ENCODE results near the gene ZSWIM2.
"Not testable (repeated sequence)": the region's sequence is repeated elsewhere in the genome, so short reads cannot be mapped to it uniquely, and the experiment has no call there.

The ZSWIM2 gene, protein sequence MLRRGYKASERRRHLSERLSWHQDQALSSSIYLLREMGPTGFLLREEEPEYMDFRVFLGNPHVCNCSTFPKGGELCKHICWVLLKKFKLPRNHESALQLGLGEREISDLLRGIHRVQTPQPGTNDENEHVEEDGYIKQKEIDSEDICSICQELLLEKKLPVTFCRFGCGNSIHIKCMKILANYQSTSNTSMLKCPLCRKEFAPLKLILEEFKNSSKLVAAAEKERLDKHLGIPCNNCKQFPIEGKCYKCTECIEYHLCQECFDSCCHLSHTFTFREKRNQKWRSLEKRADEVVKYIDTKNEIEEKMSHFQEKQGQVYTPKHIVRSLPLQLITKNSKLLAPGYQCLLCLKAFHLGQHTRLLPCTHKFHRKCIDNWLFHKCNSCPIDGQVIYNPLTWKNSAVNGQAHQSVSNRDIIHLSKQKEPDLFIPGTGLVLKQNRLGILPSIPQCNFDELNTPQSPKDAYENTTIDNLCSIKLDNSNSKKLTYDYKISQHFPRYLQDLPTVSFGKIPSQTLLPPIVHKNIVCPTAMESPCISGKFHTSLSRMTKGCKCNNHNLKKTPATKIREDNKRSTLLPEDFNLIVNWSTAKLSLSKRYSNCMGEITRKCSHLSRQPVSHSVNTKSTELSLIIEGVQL

DNA sequence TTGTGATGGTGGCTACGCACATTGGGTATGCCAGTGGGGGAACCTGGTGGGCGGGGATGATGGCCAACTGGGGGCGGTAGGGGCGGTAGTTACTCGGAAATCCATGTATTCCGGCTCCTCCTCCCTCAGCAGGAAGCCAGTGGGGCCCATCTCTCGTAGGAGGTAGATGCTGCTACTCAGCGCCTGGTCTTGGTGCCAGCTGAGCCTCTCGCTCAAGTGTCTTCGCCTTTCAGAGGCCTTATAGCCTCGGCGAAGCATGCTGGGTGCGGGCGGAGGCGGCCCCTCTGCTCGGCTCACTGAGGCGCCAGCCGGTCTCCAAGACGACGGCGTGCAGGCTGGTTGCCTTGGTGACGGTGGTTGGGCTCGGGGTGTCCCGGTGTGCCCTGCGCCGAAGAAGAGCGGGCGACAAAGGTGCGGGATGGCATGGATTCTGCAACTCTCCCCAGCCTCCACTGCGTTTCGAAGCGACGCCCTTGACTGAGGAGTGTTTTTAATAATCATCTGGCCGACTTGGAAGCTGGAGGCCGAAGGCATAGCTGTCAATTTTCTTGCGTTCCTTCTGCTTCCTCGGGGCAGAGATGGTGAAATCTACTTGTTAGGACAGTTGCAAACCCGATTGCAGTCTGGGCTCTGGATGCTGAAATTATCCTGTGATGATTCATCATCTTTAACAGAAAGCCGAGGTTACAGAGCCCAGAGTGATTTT, at the start of gene ZSWIM2:
Gene ZSWIM2 (minus strand): TSS at position 298 of the 706 bp plus-strand sequence. CDS start 40 bp downstream, at position 258.
- no peak for DNase-seq (ENCODE audit: low read depth)

DNA sequence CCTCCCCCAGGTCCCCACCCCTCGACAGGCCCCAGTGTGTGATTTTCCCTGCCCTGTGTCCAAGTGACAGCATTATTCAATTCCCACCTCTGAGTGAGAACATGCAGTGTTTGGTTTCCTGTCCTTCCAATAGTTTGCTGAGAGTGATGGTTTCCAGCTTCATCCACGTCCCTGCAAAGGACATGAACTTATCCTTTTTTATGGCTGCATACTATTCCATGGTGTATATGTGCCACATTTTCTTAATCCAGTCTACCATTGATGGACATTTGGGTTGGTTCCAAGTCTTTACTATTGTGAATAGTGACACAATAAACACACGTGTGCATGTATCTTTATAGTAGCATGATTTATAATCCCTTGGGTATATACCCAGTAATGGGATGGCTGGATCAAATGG, 47.2 kb upstream of the ZSWIM2 start:
- DNase-seq (ENCODE audit: low read depth): not testable (repeated sequence)

DNA sequence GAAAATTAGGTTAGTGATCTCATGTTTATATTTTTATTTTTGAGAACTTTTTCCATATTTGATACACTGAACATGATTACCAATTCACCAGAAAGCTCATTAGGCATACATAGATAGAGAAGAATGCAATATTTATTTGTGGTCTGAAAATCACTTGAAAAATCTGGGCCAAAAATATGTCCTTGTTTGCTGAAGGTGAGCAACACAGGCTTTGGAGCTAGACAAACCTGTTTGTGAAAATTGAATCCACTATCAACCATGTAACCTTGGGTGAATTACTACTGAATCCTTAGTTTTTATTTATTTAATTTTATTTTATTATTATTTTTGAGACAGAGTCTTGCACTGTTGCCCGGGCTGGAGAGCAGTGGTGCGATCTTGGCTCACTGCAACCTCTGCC, 46.5 kb upstream of the ZSWIM2 start:
- DNase-seq (ENCODE audit: low read depth): no peak

DNA sequence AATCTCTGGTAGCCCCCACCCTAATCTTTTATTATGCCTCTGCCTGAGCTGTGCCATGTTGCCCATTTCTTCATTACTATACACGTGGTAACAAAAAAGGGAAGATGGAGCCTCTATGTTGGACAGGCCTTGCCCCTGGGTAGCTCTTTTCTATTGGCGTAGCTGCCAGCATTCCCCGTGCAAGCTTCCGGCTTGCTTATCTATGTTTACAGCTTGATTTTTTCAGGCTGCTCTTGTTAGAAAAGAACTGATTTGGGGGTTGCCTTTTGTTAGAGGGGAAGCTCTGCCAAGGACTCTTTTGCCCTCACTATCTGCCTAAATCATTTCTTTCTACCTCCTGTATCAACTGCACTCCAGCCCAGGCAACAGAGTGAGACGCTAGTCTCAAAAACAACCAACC, 45.5 kb upstream of the ZSWIM2 start:
- no peak for DNase-seq (ENCODE audit: low read depth)

DNA sequence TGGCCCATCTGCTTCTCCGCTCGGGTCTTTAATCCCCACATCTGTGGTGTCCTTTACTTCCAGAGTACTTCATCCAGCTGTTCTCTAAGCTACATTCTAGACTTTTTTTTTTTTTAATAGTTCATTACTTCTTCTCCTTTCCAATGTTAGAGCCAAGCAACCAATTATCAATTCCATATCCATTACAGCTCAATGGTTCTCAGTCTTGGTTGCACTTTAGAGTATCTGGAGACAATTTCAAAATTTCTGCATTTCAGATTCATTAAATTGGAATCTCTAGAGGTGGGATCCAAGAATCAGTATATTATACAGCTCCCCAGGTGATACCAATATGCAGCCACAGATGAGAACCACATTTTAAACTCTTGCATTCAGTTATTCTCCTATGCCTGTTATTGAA, 43.9 kb upstream of the ZSWIM2 start:
- DNase-seq (ENCODE audit: low read depth): no peak

DNA sequence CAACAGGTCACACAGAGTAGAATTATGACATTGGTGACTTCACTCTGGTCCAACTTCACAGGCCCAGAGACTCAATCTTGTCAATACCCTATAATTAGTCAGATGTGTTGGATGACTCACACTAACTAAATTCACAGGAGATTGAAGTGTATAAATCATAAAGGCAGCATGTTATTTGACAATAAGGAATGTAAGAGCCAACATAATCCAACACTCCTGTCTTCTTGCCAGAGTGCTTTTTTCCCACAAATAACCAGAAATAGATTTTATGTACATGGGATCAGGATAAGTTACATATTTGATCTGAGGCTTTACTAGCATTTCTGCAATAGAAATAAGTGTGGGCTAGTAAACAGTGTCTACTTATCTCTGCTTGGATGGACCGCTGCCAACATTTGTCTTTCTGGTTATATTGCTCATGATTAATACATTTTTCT, 42.2 kb upstream of the ZSWIM2 start:
- DNase-seq (ENCODE audit: low read depth): no peak

DNA sequence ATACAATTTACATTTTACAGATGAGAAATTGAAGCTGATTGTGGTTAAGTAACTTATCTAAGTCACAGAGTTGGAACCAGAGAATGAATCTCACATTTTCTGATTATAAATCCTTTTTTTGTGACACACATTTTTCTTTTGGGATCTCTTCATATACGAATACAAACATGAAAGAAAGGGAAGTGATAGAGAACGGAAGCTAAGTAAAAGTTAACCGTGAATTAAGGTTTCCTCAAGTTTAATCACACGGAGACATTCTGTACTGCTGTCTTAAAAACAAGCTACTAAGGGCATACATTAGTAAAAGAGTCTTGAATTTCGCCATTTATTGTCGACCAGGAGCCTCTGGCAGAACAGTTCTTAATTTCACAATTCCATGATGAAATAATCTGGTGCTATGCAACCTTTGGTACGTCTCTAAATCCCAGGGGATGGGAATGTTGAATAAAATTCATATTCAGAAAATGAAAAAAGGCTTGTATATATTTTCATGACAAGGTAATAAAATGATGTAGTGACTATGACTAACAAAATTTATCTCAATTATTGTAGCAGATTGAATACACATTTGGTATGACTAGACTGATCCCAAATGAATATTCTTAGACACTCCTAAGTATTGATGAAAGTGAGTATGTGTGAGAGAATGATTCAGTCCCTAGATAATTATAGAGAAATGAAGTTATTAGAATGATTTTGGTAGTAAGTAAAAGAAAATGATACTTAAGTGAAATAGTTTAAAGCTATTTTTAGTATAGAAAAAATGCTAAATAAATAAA, 40.3 kb upstream of the ZSWIM2 start:
- DNase-seq (ENCODE audit: low read depth): no peak

DNA sequence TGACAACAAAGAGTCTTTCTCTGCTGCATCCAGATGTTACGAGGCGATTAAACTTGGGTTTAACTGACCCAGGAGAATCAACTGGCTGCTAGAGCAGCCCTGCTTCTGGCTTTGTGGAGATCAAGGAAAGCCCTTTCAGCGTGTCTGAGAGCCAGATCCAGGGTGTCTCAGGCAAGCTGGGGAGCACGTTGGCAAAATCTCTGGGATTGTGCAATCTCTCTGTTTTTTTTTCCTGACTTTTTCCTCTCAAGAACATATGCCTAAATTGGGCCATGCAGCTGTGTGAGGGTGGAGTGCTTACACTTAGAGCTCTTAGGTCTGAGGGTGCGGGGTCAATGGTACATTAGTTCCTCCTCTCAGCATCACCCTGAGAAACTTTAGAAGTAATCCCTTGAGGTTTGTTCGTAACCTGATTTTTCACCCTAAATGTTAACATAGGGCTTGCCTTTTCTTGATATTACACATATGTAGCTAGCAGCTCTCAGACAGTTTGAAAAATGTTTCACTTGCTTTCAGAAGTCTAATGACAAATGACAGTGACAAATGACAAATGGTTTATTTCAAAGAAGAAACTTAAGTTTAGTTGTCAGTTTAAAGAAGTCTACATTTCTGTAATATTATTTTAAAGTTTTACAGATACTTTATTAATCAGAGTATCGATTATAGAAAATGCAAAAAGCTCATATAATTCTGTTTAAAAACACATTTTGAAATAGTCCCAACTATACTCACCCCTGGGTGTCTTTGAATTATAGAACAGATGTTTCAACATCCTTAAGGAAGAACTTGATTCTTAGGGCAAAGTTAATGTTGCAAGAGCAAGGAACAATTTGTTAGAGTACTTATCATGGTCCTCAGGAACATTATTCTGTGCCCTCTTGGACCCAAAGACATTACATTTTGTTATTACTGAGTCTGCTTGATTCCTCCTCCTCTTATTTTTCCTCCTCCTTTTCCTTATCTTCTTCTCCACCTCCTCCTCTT, 38.4 kb upstream of the ZSWIM2 start:
- DNase-seq (ENCODE audit: low read depth): no peak

DNA sequence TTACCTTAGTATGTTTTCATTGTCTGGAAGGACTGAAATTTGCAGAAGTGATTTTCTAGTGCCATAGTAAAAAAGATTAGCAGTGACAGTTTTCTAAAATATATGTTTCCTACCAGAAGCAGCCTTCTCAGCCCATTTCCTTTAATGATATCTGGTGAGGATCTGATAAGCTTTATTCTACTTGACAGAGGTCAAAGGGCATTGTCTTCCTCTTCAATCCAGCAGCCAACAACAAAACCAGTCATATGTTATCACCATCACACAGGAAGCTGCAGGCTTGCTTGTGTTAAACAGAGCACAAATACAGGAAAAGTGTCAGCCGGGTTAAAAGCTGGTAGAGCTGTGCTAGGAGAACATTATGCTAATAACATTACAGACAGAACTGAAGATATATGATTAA, 35.6 kb upstream of the ZSWIM2 start:
- DNase-seq (ENCODE audit: low read depth): no peak

DNA sequence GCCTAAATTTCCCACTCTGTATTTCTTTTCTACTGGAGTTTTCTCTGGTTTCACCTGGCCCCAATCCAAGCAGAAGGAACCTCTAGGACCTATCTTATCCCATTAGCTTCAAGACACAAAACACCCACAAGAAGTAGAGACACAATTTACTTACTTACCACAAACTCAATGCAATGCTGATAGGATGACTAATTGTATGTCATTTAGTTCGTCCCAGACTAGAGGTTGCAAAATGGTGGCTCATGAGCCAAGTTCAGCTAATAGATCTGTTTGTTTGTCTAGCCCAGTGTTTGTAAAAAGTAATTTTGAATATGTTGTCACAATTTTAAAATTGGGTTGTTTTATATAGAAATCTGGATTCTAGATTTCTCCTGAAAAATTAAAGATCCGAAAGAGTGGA, 34.7 kb upstream of the ZSWIM2 start:
- no peak for DNase-seq (ENCODE audit: low read depth)

DNA sequence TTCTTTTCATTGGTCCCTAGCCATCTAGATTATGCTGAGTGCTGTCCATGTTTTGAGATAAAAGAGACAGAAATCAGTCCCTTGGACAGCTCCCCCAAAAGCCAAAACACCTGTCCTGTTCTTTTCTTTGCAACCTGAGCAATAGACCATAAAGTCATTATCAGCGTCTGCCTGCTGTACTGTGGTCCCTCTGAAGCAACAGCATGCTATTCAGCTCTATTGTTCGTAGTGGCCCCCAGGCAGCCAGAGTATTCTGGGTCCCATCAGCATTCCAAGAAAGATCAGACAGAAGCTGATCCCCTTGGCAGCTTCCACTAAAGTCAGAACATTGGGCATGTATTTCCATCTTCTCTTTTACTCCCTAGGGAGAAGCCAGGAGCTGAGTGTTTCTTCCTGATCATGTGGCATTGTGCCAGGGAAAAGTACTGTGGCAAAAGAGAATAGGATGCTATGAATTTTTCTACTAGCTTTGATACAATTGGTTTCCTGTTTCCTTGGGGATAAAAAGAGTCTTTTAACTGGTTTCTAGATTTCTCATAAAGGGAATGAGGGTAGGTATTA, 33.6 kb upstream of the ZSWIM2 start:
- DNase-seq (ENCODE audit: low read depth): no peak

DNA sequence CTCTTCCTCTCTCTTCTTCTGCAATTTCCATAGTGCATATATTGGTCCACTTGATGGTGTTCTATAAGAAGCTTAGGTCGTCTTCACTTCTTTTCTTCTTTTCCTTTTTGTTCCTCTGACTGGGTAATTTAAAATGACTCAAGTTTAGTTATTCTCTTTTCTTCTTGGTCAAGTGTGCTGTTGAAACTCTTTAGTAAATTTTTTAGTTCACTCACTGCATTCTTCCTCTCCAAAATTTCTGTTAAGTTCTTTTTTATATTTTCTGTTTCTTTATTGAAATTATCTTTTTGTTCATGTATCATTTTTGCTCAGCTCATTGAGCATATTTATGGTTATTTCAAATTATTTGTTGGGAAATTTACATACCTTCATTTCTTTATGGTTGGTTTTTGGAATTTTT, 32.7 kb upstream of the ZSWIM2 start:
- DNase-seq (ENCODE audit: low read depth): no peak

DNA sequence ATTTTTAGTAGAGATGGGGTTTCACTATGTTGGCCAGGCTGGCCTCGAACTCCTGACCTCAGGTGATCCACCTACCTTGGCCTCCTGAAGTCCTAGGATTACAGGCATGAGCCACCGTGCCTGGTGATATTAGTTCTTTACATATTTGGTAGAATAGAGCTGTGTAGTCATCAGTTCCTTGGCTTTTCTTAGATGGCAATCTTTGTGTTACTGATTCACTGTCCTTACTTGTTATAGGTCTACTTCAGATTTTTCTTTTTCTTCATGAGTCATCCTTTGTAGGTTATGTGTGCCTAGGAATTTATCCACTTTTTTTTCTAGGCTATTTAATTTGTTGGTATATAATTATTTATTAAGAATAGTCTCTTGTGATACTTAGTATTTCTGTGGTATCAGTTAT, 30.3 kb upstream of the ZSWIM2 start:
- DNase-seq (ENCODE audit: low read depth): no peak

DNA sequence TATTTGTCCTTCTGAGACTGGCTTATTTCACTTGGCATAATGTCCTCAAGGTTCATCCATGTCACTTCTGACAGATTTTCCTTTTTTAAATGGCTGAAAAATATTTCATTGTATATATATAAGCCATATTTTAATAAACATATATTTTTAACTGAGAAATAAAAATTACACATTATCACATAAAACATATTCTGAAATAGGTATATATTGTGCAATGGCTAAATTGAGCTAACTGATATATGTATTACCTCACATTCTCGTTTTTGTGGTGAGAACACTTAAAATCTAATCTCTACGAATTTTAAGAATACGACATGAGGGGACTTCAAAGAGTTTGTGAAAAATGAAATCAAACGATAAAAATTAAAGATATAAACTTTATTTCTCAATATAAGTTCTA, 25.7 kb upstream of the ZSWIM2 start:
- DNase-seq (ENCODE audit: low read depth): no peak

DNA sequence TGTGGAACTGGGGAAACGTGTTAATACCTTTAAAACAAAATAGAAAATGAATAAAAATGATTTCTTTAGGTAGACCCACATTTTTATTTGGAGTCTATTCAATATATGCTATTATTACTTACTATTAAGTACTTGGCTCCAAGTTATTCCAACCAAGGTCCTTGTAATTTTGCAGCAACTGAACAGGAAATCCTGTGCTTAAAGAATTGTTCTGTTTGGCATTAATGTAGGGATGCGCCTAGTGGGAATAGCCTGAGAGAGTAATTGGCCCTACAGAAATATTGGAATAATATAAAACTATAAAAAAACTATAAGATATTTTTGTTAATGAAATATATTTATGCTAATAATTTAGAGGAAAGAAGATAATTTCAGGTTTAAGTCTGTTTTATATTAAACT, 22.9 kb upstream of the ZSWIM2 start:
- no peak for DNase-seq (ENCODE audit: low read depth)

DNA sequence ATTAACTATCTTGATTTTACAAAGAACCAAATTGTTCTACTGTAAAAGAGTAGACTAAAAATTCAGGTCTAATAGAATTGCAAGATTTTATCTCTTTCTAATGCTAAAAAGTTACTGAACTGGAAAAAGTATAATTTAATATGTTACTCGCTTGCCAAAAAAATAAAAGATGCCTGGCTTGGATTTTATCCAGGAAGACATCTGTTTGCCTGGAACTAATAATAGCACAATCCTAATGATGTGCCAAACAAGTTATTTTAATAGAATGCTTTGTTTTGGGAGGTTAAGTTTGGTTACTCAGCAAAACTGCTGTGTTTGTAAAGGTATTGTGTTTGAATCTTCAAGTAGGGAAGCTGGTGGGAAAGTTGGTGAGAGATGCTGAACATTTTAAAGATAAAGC, 19.4 kb upstream of the ZSWIM2 start:
- DNase-seq (ENCODE audit: low read depth): no peak

DNA sequence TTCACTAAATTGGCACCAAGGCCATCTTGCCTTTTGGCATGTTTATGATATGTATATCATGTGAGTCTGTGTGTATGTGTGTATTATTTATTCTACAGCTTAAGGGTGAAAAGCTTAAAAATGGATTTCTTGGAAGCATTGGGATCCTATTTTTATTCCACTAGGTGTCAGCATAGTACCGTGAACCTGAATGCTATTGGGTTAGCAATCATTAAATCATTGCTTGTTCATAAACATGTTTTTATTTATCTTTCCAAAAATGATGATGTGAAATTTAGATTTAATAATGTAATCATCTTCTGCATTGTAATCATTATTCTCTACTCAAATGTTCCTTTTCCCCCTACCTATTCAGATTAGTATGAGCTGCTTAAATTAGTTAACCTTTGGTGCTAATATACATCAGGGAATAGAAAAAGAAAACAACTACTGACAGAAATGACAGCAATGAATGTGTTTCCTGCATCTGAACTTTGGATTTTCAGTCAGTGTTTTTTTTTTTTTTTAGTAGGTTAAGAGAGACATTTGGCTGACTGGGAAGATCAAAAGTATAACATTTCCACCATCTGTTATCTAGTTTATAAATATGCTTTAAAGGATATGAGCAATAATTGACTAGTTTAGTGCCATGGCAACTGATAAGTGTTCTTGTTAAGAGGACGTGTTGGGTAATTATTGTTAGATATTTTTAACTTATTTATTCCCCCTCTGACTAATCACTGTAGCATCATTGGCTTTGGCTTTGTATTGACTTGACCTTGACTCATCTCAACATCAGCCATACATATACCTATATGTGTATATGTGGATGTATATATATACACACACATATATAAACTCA, 14.1 kb upstream of the ZSWIM2 start:
- no peak for DNase-seq (ENCODE audit: low read depth)

DNA sequence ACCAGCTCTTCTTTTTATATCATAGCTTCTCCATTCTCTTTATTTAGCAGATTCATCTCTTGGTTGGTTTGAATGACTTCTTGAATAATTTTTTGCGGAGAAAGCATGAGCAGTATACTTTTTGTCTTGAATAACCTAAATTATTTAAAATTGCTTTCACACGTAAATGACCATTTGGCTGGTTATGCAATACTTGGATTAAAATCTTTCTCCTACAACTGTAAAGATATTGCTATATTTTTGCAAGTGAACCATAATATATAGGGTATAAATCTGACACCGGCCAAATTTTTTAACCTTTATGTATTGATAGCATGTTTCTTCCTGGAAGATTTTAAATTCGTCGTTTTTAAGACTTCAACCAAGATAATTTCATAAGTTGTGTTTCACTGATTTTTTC, 6.2 kb upstream of the ZSWIM2 start:
- no peak for DNase-seq (ENCODE audit: low read depth)

DNA sequence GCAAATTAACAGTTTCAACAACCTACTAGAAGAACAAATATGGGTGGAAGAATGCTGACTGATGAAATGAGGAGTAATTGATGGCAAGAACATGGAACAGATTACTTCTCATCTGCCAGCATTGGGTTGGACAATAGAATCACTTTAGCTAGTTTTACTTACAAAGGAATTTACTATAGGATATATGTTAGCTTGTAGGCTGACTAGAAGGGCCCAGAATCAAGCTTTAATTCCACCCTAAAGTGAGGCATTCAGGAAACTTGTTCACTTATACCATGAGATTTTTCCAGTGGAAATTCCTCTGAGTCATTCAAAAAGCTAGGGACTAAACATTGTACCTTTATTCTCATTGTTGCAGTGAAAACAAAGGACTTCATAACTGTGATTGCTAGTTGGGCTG, 5.0 kb upstream of the ZSWIM2 start:
- no peak for DNase-seq (ENCODE audit: low read depth)

DNA sequence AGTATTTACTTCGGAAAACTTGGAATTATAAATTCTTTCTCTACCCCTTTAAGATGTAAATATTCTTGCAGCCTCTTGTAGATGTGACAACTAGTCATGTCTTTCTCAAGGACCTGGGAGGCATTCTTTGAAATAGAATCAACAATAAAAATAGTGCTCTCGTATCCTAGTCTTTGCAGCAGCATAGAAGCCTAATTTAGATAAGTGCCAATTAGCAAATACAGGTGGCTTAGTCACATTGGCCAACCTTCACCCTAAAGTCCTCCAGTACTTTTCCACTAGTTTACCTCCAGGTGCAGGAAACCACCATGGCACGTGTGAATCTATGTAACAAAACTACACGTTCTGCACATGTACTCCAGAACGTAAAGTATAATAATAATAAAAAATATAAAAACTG, 3.5 kb upstream of the ZSWIM2 start:
- no peak for DNase-seq (ENCODE audit: low read depth)

Data from stimulated activated CD8-positive, alpha-beta memory T cell treated with anti-CD3 and anti-CD28 coated beads, Interleukin-12 subunit alpha, Interleukin-12 subunit beta, amount 100 ng/mL, for 4 hours (primary cell).